Upper lobe of left lung (tissue), 6 donors: Measurements from ENCODE around the gene SULT6B1. TPM values are rescaled to one million over a fixed set of nuclear protein-coding genes. Genes with fewer than 3 reads are reported as not detected.

Source experiments
- ATAC-seq, 2 donors: fragments of 200-7000 bp; cut with Tn5 transposase; one replicate each; pipeline ENCODE4 v1.9.1; 2022; ENCODE audit warnings: mild to moderate bottlenecking in 2 of 2, moderate library complexity in 2 of 2; ENCODE audit not compliant: low FRiP score in 2 of 2
- DNase-seq, 2 donors: peaks; one replicate each; pipeline ENCODE4 v3.0.0-alpha.2; 2019 to 2020
- H3K27ac ChIP-seq, 4 donors: fragments of 200-600 bp; sonication (generic); one replicate each; pipeline ENCODE4 v1.5.1; 2016 to 2019
- H3K27me3 ChIP-seq, 4 donors: fragments of 200-600 bp; sonication (generic); one replicate each; pipeline ENCODE4 v1.5.1; 2017 to 2019
- H3K36me3 ChIP-seq, 4 donors: fragments of 200-600 bp; sonication (generic); one replicate each; pipeline ENCODE4 v1.5.1; 2016 to 2019
- H3K4me1 ChIP-seq, 4 donors: fragments of 200-600 bp; sonication (generic); one replicate each; pipeline ENCODE4 v1.5.1; 2018 to 2019
- H3K4me3 ChIP-seq, 4 donors: fragments of 200-600 bp; sonication (generic); one replicate each; pipeline ENCODE4 v1.5.1; 2017 to 2019; ENCODE audit warnings: mild to moderate bottlenecking in 2 of 4, moderate library complexity in 1 of 4
- H3K9me3 ChIP-seq, 4 donors: fragments of 200-600 bp; sonication (generic); one replicate each; pipeline ENCODE4 v1.5.1; 2018 to 2019
- EP300 ChIP-seq, 4 donors: sonication (generic); formaldehyde crosslinking; IDR thresholded peaks; one replicate each; pipeline ENCODE4 v1.5.1; 2017; ENCODE audit warnings: antibody characterized with exemption in 4 of 4, control low read depth in 2 of 4
- POLR2A ChIP-seq, 4 donors: fragments of 450-650 bp; IDR thresholded peaks; one replicate each; pipeline ENCODE4 v1.5.1; 2016 to 2017; ENCODE audit warnings: antibody characterized with exemption in 4 of 4, mild to moderate bottlenecking in 2 of 4
- POLR2AphosphoS5 ChIP-seq, 2 donors: sonication (generic); formaldehyde crosslinking; IDR thresholded peaks; one replicate each; pipeline ENCODE4 v1.5.1; 2017; ENCODE audit warnings: antibody characterized with exemption in 2 of 2
- WGBS, 2 donors: methylation state at CpG; one replicate each; pipeline ENCODE4 v1.1.5; 2017 to 2018; 5-methylcytosine and 5-hydroxymethylcytosine counted together
- total RNA-seq, 6 donors: library from RNA; depleted of rRNA in 4 of 6; stranded (reverse); fragments of >200 nt in 4 of 6; gene quantifications; one replicate each; pipeline versions ENCODE4 v1.1.0 to v1.2.1, GENCODE V29; 2016 to 2021
- TF ChIP-seq, protein P1 (sequence below), 6 experiments: fragments of 450-650 bp in 4 of 6; fragments of 200-600 bp in 2 of 6; sonication (generic) in 2 of 6; IDR thresholded peaks; one replicate each; pipeline ENCODE4 v1.5.1; 2016 to 2019; ENCODE audit warnings: antibody characterized with exemption in 6 of 6
- donor health status: DM: no; HTN: no; CAD: no; lungs with moderate emphysema.
- donor health status: DM: no; HTN: yes; CAD: no; lungs with severe emphysema.

The SULT6B1 gene
- total RNA-seq, 6 donors from 2014 or later = not detected

- ATAC-seq = no peak
- no peaks in the 10 kb centered on the region for H3K27me3 ChIP-seq
- H3K9me3 ChIP-seq = no peaks in the 10 kb centered on the region
- peak overlapping the region in 1 of 4 donors; percentile 98 for H3K27ac ChIP-seq
- no peaks in the 10 kb centered on the region for H3K36me3 ChIP-seq
- no peak for TF ChIP-seq EP300 (IDR thresholded peaks at IDR 0.05)
- TF ChIP-seq POLR2AphosphoS5 (IDR thresholded peaks at IDR 0.05) = no peak
- TF ChIP-seq, protein P1, sequence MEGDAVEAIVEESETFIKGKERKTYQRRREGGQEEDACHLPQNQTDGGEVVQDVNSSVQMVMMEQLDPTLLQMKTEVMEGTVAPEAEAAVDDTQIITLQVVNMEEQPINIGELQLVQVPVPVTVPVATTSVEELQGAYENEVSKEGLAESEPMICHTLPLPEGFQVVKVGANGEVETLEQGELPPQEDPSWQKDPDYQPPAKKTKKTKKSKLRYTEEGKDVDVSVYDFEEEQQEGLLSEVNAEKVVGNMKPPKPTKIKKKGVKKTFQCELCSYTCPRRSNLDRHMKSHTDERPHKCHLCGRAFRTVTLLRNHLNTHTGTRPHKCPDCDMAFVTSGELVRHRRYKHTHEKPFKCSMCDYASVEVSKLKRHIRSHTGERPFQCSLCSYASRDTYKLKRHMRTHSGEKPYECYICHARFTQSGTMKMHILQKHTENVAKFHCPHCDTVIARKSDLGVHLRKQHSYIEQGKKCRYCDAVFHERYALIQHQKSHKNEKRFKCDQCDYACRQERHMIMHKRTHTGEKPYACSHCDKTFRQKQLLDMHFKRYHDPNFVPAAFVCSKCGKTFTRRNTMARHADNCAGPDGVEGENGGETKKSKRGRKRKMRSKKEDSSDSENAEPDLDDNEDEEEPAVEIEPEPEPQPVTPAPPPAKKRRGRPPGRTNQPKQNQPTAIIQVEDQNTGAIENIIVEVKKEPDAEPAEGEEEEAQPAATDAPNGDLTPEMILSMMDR (IDR thresholded peaks at IDR 0.05) = no peak
- TF ChIP-seq POLR2A (IDR thresholded peaks at IDR 0.05) = no peak
- no peak for DNase-seq
- WGBS, 2 donors = 79 to 90% methylated on average over 4 of the region's 4 CpGs
- H3K4me3 ChIP-seq = no peak overlapping the region
- H3K4me1 ChIP-seq = peaks cover 18 to 29% (median 21%) of the 10 kb centered on the region in 4 donors
These were observed 33.7 kb downstream of the SULT6B1 start for GRCh38 chr2:37154785-37155184.

- Histone ChIP-seq H3K4me3 (no peak overlapping the region), H3K27ac (no peak overlapping the region), H3K9me3 (no peaks in the 10 kb centered on the region), H3K4me1 (peaks cover 18 to 40% (median 21%) of the 10 kb centered on the region in 4 donors), H3K27me3 (no peaks in the 10 kb centered on the region), H3K36me3 (peaks cover 0 to 6% (median 1%) of the 10 kb centered on the region in 4 donors)
- DNase-seq = no peak
- ATAC-seq = no peak
- 86 to 87% methylated on average over 5 of the region's 5 CpGs for WGBS, 2 donors
- no peak for TF ChIP-seq POLR2A (IDR thresholded peaks at IDR 0.05)
- TF ChIP-seq, protein P1 (IDR thresholded peaks at IDR 0.05) = no peak
These were observed 35.2 kb downstream of the SULT6B1 start for GRCh38 chr2:37153224-37153623.

DNA sequence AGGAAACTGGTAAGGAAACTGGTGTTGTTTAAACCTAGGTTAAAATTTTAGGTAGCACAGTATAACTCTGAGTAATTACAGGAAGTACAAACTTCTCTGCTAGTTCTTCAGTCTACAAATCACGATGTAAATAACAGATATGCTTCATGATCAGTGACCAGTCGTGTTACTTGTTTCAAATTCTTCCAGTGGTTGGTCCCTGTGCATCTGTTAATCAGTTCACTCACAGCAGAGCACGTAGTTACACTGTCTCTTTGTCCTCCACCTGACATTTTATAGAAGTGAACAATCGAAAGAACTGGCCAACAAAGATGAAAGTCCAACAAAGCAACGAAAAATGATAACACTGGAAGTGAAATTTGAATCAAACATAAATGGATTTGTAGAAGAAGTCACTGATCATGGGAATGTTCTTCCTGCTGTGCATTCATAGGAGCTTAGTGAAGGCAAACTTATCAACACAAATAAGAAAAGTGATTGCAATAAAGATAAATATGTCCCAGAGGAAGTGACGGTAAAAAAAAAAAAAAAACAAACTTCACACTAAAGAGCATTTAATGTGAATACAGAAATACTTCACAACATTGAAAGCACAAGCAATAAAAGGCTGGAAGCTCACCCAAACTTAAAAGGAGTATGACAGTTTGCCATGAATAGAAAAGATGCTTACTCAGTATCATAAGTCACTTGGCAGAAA lies 38.7 kb downstream of the SULT6B1 start:
- Histone ChIP-seq H3K36me3 (peaks cover 5 to 40% (median 22%) of the 10 kb centered on the region in 4 donors), H3K4me1 (peaks cover 0 to 18% (median 4%) of the 10 kb centered on the region in 4 donors), H3K27me3 (no peaks in the 10 kb centered on the region), H3K27ac (peak overlapping the region in 1 of 4 donors; percentile 30), H3K9me3 (no peaks in the 10 kb centered on the region), H3K4me3 (no peak overlapping the region)
- TF ChIP-seq EP300 (IDR thresholded peaks at IDR 0.05) = no peak
- TF ChIP-seq, protein P1 (IDR thresholded peaks at IDR 0.05) = no peak
- TF ChIP-seq POLR2AphosphoS5 (IDR thresholded peaks at IDR 0.05) = no peak
- no peak for TF ChIP-seq POLR2A (IDR thresholded peaks at IDR 0.05)
- WGBS, 2 donors = 38 to 58% methylated on average over 6 of the region's 6 CpGs
- no peak for DNase-seq
- ATAC-seq = no peak

DNA sequence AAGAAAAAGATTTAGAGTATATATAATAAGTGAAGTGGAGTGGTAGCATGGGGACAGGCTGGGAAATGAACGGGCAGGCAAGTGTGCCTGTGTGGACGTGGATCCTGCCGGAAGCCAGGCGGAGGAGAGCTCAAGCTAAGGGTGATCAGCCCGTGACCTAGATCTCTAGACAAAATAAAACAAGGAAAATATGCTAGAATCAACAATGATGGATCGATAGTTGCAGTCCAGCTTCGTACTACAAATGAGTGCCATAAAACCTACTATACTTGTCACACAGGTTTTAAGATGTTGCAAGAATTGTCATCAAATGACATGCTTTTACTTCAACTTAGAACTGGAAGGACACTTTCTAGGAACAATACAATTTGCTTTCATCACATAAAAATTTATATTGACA lies 40.1 kb downstream of the SULT6B1 start:
- Histone ChIP-seq H3K4me1 (peaks cover 0 to 17% (median 4%) of the 10 kb centered on the region in 4 donors), H3K27me3 (no peaks in the 10 kb centered on the region), H3K4me3 (no peak overlapping the region), H3K36me3 (peaks cover 5 to 55% (median 31%) of the 10 kb centered on the region in 4 donors), H3K9me3 (no peaks in the 10 kb centered on the region), H3K27ac (no peak overlapping the region)
- TF ChIP-seq, protein P1 (IDR thresholded peaks at IDR 0.05) = no peak
- TF ChIP-seq POLR2AphosphoS5 (IDR thresholded peaks at IDR 0.05) (no peak), EP300 (IDR thresholded peaks at IDR 0.05) (no peak), POLR2A (IDR thresholded peaks at IDR 0.05) (no peak)
- no peak for ATAC-seq
- WGBS, 2 donors = 83 to 91% methylated on average over 7 of the region's 7 CpGs
- DNase-seq = no peak

GRCh38 chr2:37146062-37146461 lies 42.4 kb downstream of the SULT6B1 start:
- Histone ChIP-seq H3K9me3 (no peaks in the 10 kb centered on the region), H3K27ac (peak overlapping the region in 1 of 4 donors; percentile 52), H3K27me3 (no peaks in the 10 kb centered on the region), H3K4me3 (no peak overlapping the region), H3K4me1 (peaks cover 0 to 17% (median 4%) of the 10 kb centered on the region in 4 donors), H3K36me3 (peaks cover 5 to 71% (median 41%) of the 10 kb centered on the region in 4 donors)
- ATAC-seq (no peak), DNase-seq (no peak)
- WGBS, 2 donors = 95 to 100% methylated on average over 2 of the region's 2 CpGs
- TF ChIP-seq EP300 (IDR thresholded peaks at IDR 0.05) (no peak), POLR2AphosphoS5 (IDR thresholded peaks at IDR 0.05) (no peak), POLR2A (IDR thresholded peaks at IDR 0.05) (no peak)
- TF ChIP-seq, protein P1 (IDR thresholded peaks at IDR 0.05) = no peak
